ENCODE data around the gene CUL3. TPM values are rescaled to one million over a fixed set of nuclear protein-coding genes. Genes with fewer than 3 reads are reported as not detected.

Gene CUL3
- total RNA-seq, 2 experiments from 2014 or later = 61.7 to 66.0 TPM

- no peaks in the 10 kb centered on the region for H3K36me3 Mint-ChIP-seq (ENCODE audit: low read depth)
- H3K9me3 Mint-ChIP-seq = peaks cover 8% of the 10 kb centered on the region
- no peaks in the 10 kb centered on the region for H3K4me1 Mint-ChIP-seq (ENCODE audit: low read depth)
- CTCF ChIA-PET = no interaction called here
- intact Hi-C loops (cut with micrococcal nuclease) = no loop called here
- DNase-seq = no peak
- no peak overlapping the region for H3K4me3 Mint-ChIP-seq
- no peak overlapping the region for H3K27ac Mint-ChIP-seq
- peaks cover 3% of the 10 kb centered on the region for H3K27me3 Mint-ChIP-seq (ENCODE audit: low read depth)
These were observed 156.2 kb downstream of the CUL3 start for GRCh38 chr2:224428787-224429440.

GRCh38 chr2:224427471-224427870 lies 157.7 kb downstream of the CUL3 start:
- H3K4me1 Mint-ChIP-seq (ENCODE audit: low read depth) = no peaks in the 10 kb centered on the region
- peaks cover 8% of the 10 kb centered on the region for H3K9me3 Mint-ChIP-seq
- no peak for DNase-seq
- CTCF ChIA-PET = no interaction called here
- intact Hi-C loops (cut with micrococcal nuclease) = no loop called here
- H3K27me3 Mint-ChIP-seq (ENCODE audit: low read depth) = peaks cover 3% of the 10 kb centered on the region
- H3K27ac Mint-ChIP-seq = no peak overlapping the region
- H3K4me3 Mint-ChIP-seq = no peak overlapping the region
- H3K36me3 Mint-ChIP-seq (ENCODE audit: low read depth) = no peaks in the 10 kb centered on the region

GRCh38 chr2:224426656-224427055 lies 158.5 kb downstream of the CUL3 start:
- CTCF ChIA-PET = no interaction called here
- intact Hi-C loops (cut with micrococcal nuclease) = no loop called here
- Mint-ChIP-seq H3K4me1 (ENCODE audit: low read depth) (no peaks in the 10 kb centered on the region), H3K4me3 (no peak overlapping the region), H3K9me3 (peaks cover 9% of the 10 kb centered on the region), H3K27ac (no peak overlapping the region), H3K27me3 (ENCODE audit: low read depth) (no peaks in the 10 kb centered on the region), H3K36me3 (ENCODE audit: low read depth) (no peaks in the 10 kb centered on the region)
- no peak for DNase-seq

GRCh38 chr2:224421065-224421464 lies 164.1 kb downstream of the CUL3 start:
- H3K9me3 Mint-ChIP-seq = peaks cover 7% of the 10 kb centered on the region
- CTCF ChIA-PET = no interaction called here
- intact Hi-C loops (cut with micrococcal nuclease) = no loop called here

More at GRCh38 chr2:224421065-224421464, 164.1 kb downstream of the CUL3 start:
- Mint-ChIP-seq H3K27ac (no peak overlapping the region), H3K36me3 (ENCODE audit: low read depth) (no peaks in the 10 kb centered on the region), H3K4me1 (ENCODE audit: low read depth) (no peaks in the 10 kb centered on the region), H3K4me3 (no peak overlapping the region), H3K27me3 (ENCODE audit: low read depth) (no peaks in the 10 kb centered on the region)
- no peak for DNase-seq

Other genes with a start within 250 kb of the CUL3 start
- gene FAM124B, start 183.3 kb downstream of the CUL3 start, total RNA-seq = under 1 TPM; 0.32 to 0.43 TPM
- not detected for gene CCDC195, start 131.0 kb upstream of the CUL3 start, total RNA-seq